Measurements from ENCODE around the gene SHKBP1.

DNA sequence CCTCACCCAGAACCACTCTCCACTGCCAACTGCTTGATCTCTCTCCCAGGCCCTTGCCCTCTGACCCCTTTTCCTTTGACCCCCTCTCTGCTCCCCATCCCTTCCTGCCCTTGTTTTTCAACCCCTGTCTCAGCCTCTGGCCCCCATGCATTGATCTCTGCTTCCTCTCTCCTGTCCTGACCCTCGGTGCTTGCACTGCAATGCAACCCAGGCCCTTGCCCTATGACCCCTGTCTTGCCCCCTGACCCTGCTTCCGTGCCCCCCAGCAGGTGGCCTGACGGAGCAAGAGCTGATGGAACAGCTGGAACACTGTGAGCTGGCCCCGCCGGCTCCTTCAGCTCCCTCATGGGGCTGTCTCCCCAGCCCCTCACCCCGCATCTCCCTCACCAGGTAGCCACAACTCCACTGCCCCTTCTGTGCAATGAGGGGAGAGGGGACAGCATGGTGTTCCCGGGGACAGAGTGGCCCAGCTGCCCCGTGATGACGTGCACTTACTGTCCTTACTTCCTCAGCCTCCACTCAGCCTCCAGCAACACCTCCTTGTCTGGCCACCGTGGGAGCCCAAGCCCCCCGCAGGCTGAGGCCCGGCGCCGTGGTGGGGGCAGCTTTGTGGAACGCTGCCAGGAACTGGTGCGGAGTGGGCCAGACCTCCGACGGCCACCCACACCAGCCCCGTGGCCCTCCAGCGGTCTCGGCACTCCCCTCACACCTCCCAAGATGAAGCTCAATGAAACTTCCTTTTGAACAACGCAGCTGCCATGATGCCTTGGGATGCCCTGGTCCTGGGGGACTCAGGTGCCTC is 14.0 kb downstream of the SHKBP1 start:
- TF ChIP-seq, protein P1, sequence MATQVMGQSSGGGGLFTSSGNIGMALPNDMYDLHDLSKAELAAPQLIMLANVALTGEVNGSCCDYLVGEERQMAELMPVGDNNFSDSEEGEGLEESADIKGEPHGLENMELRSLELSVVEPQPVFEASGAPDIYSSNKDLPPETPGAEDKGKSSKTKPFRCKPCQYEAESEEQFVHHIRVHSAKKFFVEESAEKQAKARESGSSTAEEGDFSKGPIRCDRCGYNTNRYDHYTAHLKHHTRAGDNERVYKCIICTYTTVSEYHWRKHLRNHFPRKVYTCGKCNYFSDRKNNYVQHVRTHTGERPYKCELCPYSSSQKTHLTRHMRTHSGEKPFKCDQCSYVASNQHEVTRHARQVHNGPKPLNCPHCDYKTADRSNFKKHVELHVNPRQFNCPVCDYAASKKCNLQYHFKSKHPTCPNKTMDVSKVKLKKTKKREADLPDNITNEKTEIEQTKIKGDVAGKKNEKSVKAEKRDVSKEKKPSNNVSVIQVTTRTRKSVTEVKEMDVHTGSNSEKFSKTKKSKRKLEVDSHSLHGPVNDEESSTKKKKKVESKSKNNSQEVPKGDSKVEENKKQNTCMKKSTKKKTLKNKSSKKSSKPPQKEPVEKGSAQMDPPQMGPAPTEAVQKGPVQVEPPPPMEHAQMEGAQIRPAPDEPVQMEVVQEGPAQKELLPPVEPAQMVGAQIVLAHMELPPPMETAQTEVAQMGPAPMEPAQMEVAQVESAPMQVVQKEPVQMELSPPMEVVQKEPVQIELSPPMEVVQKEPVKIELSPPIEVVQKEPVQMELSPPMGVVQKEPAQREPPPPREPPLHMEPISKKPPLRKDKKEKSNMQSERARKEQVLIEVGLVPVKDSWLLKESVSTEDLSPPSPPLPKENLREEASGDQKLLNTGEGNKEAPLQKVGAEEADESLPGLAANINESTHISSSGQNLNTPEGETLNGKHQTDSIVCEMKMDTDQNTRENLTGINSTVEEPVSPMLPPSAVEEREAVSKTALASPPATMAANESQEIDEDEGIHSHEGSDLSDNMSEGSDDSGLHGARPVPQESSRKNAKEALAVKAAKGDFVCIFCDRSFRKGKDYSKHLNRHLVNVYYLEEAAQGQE (IDR thresholded peaks at IDR 0.05; ENCODE audit: insufficient read depth in 1 of 2, low read depth in 2 of 2, low read length in 2 of 2) = no peak
- TF ChIP-seq TAF1 (IDR thresholded peaks at IDR 0.05; ENCODE audit: borderline replicate concordance, insufficient read depth, low read length) (no peak), SIN3A (IDR thresholded peaks at IDR 0.05; ENCODE audit: borderline replicate concordance, insufficient read depth, low read length) (no peak)
